DND-41 (cell line): ENCODE measurements around the gene MAML3.

Experiments
- CTCF ChIP-seq: IDR thresholded peaks from 2 replicates; pipeline ENCODE4 v1.5.1; 2012; ENCODE audit warnings: borderline replicate concordance, low read length, moderate library complexity, mild to moderate bottlenecking; ENCODE audit not compliant: poor library complexity, severe bottlenecking; ENCODE audit errors: extremely low read depth
- EZH2 ChIP-seq: IDR thresholded peaks from 3 replicates; pipeline ENCODE4 v1.6.1; 2012; ENCODE audit warnings: borderline replicate concordance, low read depth, mild to moderate bottlenecking, moderate library complexity, low read length, inconsistent platforms; ENCODE audit not compliant: severe bottlenecking

- TF ChIP-seq CTCF, result no peak
- TF ChIP-seq EZH2, result no peak
Observed at GRCh38 chr4:139985401-139985800, 168.6 kb downstream of the MAML3 start.
